ENCODE data around the gene FXYD1.
"Not testable (repeated sequence)": the region's sequence is repeated elsewhere in the genome, so short reads cannot be mapped to it uniquely, and the experiment has no call there.

The FXYD1 gene

DNA sequence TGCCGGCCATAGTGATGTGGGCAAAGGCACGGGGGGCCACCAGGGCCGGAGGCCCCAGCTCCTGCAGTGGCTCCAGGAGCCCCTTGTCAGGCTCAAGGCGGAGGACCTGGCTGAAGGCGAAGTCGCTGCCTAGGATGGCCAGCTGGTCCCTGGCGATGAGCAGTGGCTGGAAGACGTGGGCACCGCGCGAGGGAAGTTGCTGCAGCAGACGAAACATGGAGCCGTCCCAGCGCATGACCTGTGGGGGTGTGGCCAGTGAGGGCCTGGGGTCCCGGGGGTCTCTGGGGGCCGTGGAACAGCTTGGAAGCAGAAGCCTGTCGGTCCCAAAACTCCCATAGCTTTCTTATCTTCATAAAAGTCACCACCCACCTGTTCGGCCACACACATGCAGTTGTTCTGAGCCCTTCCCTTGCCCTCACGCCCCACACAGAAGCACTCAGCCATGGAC, 13.3 kb upstream of the FXYD1 start:
- DNase-seq (ENCODE audit: low spot score), result no peak

DNA sequence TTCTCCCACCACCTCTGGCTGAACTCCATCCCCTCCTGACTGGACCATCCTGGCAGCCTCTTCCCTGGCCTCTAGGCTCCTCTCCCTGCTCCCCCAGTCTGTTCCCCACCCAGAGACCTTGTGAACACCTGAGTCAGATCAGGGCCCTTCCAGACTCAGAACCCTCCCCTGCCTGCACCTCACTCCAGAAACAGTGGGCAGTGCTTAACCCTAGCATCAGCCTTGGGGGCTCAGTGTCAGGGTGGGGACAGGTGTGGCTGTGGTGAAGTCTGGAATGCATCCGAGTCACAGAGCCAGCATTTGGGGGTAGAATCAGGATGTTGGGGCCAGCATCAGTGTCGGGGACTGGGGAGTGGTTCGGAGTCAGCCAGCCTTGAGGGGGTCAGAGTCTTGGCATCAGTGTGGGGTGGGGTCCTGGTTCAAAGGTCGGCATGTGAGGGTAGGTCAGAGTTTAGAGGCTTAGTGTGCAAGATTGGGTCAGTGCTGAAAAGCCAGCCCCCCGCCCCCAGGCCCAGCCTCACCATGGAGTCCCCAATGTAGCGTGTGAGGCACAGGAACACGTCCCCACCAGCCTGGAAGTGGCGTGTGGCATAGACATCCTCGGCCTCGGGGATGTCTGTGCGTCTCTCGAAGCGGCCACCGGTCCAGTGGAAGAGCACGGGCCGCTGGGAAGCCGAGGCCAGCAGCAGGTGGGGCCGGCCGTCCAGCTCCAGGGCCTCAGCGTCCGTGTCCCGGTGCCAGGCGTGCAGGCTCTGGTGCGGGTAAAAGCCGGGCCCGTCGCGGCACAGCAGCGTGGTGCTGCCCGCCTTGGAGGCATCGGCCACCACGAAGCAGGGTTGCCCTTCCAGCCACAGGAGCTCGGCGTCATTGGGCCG, 12.6 kb upstream of the FXYD1 start:
- no peak for DNase-seq (ENCODE audit: low spot score)

DNA sequence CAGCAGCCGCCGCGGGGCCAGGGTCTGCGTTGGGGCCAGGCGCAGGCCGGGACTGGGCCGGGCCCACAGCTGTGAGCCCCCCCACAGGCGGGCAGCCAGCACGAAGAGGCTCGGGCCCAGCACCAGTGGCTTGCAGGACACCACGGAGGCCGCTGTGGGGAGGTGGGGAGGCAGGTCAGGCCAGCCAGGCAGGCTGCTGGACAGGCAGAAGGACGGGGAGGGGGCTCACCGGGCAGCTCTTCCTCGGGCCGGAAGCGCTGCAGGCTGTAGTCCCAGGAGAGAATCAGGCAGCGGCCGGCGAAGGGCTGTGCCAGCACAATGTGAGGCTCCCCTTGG, 12.0 kb upstream of the FXYD1 start:
- DNase-seq (ENCODE audit: low spot score), result no peak

DNA sequence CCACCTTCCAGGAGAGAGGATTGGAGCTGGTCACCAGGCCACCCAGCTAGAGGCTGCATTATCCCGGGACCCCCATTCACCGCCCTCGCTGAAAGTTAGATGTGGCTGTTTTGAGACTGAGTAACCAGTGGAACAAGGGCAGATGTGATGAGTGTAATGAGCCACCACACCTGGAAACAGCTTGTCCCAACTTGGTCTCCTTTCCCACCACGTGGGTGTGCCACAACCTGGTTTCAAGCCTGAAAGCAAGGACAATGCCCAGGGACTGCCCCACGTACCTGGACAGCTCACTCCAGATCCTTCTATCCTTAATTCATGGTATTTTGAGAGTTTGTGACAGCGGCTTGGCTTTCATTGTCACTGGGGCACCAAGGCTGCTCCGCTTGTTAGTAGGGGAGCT, 10.8 kb upstream of the FXYD1 start:
- DNase-seq (ENCODE audit: low spot score), result no peak

DNA sequence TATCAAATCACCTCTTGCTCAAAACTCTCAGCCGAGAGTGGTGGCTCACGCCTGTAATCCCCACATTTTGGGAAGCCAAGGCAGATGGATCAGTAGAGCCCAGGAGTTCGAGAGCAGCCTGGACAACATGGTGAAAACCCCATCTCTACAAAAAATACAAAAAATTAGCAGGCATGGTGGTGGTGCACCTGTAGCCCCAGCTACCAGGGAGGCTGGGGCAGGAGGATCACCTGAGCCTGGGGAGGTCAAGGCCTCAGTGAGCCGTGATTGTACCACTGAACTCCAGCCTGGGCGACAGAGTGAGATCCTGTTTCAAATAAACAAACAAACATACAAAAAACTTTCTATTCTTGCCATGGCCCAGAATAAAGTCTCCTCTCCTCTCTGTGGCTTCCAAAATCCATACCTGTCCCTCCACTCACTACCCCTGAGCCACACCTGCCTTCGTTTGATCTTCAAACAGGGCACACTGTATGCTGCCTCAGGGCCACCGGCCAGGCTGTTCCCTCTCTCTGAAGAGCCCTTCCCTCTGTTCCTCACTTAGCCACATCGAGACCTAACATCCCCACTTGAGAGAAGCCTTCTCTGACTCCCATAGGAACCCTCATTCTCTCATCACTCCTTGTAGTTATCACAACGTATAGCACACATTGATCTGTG, 10.1 kb upstream of the FXYD1 start:
- DNase-seq (ENCODE audit: low spot score), result no peak

DNA sequence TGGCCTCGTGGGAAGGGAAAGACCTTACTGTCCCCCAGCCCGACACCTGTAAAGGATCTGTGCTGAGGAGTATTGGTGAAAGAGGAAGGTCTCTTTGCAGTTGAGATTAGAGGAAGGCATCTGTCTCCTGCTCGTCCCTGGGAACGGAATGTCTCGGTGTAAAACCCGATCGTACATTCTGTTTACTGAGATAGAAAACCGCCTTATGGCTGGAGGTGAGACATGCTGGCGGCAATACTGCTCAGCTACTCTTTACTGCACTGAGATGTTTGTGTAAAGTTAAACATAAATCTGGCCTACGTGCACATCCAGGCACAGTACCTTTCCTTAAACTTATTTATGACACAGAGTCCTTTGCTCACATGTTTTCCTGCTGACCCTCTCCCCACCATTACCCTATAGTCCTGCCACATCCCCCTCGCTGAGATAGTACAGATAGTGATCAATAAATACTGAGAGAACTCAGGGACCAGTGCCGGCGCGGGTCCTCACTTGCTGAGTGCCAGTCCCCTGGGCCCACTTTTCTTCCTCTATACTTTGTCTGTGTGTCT, 8.8 kb upstream of the FXYD1 start:
- DNase-seq (ENCODE audit: low spot score), result not testable (repeated sequence)

DNA sequence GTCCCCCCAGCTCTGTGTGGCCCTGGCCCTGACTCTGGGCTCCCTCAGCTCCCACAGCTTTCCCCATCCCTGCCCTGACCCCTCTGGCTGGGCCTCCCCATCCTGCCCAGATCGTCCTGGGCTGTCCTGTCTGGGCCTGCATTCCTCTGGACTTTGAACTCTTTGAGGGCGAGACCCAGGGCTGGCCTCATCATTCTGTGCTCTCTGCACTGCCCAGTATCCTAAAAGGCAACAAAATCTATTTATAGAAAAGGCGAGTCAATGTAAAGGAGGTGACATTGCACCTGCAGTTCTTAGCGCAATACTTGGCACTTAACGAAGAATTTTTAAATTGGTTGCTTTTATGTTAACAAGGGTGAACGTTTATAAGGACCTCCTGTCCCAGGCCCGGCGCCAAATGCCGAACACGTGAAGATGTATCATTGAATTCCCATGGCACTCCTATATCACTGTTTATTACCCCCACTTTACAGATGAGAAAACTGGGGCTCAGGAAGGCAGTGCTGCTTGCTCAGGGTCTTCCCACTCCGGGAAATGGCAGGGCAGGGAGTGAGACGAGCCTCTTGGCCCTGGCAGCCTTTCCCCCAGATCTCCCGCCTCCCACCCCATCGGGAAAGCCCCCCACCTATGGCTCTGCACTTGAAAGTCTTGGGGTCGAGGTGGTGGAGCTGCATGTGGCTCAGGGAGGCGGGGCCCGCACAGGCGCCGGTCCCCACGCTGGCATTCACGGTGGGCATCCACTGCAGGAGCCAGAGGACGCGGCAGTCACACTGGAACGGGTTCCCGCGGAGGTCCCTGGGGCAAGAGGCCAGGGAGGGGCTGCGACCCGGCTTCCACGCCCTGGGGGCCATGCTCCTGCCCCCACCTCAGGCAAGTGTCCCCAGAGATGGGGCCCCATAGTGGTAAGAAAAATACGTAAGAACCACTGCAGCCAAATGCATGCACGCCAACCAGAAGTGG, 7.6 kb upstream of the FXYD1 start:
- DNase-seq (ENCODE audit: low spot score), result no peak

DNA sequence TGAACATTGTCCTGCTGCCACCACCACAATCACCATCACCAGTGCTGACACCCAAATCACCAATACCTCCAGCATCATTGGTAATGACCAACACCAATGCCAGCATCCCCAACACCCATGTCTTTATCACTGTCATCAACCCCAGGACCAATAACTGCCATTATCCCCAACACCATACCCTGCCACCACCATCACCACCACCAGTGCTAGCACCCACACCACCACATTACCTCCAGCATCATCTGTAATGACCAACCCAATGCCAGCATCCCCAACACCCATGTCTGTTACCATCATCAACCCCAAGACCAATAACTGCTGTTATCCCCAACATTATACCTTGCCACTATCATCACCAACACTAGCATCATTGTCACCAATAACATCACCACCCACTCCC, 6.4 kb upstream of the FXYD1 start:
- no peak for DNase-seq (ENCODE audit: low spot score)

DNA sequence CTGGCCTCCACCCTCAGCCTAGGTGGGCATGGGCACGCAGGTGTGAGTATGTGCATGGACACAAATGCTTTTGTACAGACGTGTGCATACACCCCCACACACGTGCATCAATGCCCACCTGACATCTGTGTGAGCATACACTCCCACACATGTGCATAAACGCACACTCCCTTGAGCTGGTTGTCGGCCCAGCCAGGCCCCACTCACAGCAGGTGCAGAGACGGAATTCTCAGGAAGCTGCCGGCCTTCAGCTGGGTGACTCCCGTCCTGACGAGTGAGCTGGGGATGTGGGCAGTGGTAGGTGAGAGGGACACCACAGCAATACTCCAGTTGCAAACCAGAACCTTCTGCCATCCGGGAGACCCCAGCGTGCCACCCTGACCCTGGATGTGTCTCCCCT, 4.8 kb upstream of the FXYD1 start:
- DNase-seq (ENCODE audit: low spot score), result no peak

DNA sequence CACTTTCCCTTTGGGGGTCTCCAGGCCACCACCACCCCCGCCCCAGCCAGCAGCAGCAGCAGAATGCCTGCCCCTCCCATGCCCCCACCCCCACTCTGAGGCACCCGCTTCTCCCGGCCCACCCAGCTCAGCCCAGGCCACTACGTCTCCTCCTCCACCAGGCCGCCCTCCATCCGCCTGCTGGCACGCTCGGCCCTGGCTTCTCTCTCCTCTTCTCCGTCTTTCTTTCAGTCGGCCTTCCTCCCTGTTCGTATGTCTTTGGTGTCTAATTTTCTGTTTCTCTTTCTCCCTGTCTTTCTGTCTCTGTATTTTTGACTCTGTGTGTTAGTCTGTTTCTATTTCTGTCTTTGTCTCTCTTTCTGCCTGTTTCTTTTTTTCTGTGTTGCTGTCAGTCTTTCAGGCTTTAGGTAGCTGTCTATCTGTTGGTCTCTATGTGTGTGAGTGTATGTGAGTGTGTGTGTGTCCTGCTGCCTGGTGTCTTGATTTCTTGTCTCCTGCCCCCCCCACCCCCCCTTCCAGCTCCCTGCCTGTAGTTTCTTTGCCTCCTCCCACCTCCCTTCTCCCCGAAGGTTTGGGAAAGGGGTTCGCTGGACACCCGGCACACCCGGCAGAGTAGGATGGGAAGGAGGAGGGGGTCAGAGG, 3.9 kb upstream of the FXYD1 start, which contains the start of gene LGI4:
TSS of gene LGI4 (minus strand) at position 459 of the 642 bp plus-strand sequence. CDS start at position 80, 379 bp downstream.
- DNase-seq (ENCODE audit: low spot score), result no peak

DNA sequence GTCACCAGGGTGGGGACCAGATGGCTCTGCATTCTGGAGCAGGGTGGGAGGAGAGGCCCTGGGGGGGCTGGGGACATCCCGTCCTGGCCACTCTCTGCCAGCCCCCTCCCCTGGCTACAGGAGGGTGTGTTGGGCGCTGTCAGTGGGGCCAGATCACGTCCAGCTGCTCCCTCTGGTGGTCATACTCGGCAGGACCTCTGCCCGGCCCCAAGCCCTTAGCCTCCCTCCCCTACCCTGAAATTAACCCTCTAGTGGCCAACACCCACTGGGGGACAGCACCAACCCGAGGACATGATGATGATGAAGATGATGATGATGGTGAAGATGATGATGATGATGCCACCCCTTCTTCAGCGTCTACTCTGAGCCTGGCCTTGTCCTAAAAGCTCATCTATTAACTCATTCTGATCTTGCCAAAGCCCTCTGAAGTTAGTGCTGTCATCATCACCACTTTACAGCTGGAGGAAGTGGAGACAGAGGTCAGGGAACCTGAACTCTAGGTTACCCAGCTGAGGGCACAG, 3.2 kb upstream of the FXYD1 start:
- peak; percentile 93 for DNase-seq (ENCODE audit: low spot score)

DNA sequence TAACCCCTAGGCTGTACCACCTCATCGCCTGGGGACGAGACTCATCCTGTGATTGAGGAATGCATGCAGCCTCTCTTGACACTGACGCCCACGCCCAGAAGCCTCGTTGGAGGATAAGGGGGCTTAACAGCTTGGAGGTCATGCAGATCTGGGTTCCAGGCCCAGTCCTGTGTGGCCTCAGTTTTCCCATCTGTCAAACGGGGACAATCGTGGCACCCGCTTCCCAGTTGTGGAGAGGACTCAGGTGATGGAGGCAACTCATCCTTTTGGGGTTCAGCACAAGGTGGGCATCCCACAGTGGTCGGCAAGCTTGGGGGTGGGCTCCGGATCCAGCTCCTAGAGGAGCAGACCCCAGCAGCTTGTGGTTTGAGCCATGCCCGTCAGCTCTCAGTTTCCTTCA, 2.4 kb upstream of the FXYD1 start:
- DNase-seq (ENCODE audit: low spot score), result no peak

DNA sequence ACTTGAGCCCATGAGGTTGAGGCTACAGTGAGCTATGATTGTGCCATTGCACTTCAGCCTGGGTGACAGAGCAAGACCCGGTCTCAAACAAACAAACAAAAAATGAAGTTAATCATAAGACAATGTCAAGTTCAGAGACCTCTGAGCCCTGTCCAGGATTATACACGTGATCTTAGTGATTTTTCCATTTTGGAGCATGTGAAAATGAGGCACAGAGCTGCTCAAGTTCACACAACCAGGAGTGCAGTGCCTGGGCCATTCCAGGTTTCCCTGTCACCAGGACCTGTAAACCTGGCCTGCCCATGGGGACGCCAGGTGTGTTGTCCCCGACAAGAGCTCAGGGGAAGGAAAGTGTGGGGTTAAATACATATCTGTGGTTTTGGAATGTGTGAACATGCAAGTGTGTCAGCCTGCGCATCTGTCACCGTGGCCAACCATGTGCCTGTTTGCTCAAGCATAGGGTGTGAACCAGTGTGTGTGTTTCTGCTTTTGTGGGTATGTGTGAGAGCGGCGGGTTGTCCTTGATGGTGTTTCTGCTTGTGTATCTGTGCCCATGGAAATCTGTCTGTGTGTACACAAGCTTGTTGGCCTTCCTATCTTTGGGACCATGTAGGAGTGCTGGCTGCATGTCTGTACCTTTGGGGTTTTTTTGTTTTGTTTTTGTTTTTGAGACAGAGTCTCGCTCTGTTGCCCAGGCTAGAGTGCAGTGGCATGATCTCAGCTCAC, 1.5 kb upstream of the FXYD1 start:
- DNase-seq (ENCODE audit: low spot score), result no peak

DNA sequence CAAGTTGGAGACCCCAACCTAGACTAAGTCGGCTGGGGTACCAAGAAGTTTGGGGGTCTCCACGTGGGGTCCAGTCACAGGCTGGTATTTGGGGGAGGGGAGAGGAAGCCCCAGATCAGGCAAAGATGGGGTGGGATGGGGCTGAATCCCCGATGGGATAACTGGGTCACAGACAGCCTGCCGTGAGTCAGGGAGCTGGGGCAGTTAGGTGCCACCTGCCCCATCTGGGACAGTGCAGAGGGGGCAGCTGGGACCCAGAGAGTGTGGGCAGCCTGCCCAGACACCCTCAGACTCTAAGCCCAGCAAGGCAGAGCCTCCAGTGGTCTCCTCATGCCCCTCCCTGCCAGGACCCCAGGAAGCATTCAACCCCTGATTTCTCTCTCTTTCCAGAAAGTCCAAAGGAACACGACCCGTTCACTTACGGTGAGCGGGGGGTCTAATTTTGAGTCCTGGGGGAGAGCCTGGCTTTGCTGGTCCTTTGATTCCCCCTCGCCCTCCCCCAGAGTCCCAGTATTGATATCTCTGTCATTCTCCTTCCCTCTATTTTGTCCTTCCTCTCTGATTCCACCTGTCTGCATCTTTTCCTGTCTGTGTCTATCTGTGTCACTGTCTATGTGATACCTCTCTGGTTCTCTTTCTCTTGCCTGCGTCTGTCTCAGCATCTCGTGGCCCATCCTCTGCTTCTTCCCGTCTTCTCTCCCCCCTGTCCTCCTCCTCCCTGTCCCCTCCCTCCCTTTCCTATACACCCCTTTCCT, 1.8 kb downstream of the FXYD1 start:
- DNase-seq (ENCODE audit: low spot score), result no peak

DNA sequence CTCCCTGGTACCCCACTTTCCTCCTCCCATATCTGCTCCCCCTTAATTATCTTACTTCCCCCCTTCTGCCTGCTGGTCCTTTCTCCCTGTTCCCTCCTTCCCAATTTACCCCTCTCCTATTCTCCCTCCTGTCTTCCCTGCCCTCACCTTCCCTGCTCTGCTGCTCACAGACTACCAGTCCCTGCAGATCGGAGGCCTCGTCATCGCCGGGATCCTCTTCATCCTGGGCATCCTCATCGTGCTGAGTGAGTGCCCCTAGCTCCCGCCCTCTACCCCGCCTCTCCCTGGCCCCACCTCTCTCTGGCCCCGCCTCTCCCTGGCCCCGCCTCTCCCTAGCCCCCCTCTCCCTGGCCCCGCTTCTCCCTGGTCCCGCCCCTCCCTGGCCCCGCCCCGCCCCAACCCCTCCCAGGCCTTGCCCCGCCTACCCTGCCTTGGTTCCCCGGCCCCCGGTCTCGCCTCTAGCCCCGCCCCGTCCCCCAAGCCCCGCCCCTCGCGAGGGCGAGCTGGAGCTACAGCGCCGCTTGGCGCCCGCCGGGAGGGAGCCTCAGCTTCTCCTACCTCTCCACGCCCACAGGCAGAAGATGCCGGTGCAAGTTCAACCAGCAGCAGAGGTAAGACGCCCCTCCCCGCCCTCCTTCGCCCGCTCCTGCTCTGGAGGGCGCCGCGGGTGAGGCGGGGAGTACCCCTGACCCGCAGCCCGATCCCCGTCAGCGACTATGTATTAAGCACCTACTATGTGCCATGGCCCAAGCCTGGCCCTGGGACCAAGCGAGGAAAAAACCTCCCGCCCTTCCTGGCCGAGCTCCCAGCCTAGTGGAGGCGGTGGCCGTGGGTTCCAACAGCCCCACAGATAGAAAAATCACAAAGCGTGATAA, 2.6 kb downstream of the FXYD1 start:
- peak; percentile 98 for DNase-seq (ENCODE audit: low spot score)

DNA sequence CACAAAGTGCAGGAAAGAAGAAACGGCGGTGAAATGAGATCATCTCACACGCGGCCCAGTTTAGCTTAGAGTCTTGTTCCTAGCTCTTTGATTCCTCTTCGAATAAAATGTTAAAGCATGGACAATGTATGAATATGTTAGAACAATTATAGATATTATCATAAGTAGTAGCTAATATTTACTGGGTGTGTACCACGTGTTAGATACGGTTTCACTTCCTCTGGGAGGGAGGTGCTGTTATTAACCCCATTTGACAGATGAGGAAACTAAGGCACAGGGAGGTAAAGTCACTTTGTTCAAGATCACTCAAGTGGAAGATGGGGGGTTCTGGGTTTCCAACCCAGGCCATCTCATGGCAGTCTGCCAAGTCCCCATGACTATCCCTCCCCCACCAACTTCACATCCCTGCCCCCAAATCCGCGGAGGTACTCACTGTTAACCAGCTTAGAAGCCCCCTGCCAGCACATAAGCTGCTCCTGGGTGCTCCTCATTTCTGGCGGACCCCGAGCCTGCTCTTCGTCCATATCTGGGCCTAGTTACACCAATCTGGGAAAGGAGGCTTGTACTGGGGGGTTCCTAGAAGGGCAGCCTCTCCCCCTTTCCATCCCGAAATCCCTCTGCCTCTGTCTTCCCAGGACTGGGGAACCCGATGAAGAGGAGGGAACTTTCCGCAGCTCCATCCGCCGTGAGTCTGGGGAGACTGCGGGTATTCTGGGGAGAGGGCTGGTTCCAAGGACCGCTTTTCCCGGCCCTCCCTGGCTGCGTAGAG, 3.4 kb downstream of the FXYD1 start:
- no peak for DNase-seq (ENCODE audit: low spot score)

DNA sequence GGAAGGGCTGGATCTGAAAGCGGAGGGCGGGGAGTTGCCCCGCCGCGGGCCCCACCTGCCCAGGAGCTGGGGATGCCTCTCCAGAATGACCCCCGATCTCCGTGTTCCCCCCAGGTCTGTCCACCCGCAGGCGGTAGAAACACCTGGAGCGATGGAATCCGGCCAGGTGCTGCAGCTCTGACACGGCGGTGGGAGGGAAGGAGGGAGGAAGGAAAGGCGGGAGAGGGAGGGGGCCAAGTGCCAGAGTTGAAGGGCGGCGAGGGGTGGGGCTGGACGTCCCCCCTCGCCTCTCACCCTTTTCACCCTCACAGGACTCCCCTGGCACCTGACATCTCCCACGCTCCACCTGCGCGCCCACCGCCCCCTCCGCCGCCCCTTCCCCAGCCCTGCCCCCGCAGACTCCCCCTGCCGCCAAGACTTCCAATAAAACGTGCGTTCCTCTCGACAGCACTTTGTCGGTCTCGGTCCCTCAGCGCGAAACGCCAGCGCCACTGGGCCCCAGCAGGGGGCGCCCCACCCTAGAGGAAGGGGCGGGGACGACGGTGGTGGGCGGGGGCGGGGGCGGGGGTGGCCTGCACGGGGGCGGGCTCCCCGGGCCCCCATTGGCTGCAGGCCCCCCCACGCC, 4.1 kb downstream of the FXYD1 start:
- DNase-seq (ENCODE audit: low spot score), result peak; percentile 83
